Esophagus squamous epithelium (tissue), 4 donors: Measurements from ENCODE around the gene GRIPAP1.
A peak's percentile ranks its signal among the peaks of the same experiment; 100 is the strongest.

ENCODE experiments used
- POLR2A ChIP-seq, 4 donors: fragments of 450-650 bp; IDR thresholded peaks; one replicate each; pipeline ENCODE4 v1.6.1; 2017; ENCODE audit warnings: antibody characterized with exemption in 4 of 4, mild to moderate bottlenecking in 4 of 4, moderate library complexity in 3 of 4
- TF ChIP-seq, protein P1 (sequence below), 6 experiments: fragments of 450-650 bp in 4 of 6; fragments of 200-600 bp in 2 of 6; sonication (generic) in 2 of 6; IDR thresholded peaks; one replicate each; pipeline ENCODE4 v1.5.1; 2016 to 2019; ENCODE audit warnings: antibody characterized with exemption in 6 of 6, mild to moderate bottlenecking in 4 of 6, moderate library complexity in 4 of 6

DNA sequence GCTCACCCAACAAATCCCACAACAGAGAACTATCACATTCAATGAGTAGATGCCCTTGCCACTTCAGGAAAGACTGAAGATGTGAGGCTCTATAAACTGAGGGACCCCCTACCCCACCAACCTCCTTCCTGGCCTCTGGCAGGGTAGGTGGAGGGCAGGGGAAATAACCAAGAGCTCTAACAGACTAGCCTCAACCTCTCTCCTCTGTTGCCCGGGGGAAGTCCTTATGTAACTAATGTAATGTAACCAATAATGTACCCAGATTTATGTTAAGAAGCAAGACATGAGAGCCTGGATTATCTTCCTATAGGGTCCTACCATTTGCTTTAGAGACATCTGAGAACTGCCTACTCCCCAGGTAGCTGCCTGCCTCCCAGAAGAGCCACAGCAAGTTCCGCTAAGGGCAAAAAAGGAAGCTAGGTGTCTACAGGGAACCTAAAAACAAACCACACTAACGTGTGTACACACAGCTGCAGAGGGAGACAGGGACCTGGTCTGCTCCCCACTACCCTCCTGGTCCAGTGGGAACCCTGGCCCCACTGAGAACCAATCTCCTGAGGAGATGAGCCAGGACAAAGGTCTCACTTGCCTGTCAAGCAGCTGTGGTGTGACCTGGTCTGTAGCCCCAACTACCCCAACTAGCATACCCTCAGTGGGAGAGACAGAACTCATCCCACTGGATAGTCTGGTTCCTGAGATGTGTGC lies 62.4 kb downstream of the GRIPAP1 start:
- TF ChIP-seq, protein P1, sequence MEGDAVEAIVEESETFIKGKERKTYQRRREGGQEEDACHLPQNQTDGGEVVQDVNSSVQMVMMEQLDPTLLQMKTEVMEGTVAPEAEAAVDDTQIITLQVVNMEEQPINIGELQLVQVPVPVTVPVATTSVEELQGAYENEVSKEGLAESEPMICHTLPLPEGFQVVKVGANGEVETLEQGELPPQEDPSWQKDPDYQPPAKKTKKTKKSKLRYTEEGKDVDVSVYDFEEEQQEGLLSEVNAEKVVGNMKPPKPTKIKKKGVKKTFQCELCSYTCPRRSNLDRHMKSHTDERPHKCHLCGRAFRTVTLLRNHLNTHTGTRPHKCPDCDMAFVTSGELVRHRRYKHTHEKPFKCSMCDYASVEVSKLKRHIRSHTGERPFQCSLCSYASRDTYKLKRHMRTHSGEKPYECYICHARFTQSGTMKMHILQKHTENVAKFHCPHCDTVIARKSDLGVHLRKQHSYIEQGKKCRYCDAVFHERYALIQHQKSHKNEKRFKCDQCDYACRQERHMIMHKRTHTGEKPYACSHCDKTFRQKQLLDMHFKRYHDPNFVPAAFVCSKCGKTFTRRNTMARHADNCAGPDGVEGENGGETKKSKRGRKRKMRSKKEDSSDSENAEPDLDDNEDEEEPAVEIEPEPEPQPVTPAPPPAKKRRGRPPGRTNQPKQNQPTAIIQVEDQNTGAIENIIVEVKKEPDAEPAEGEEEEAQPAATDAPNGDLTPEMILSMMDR (IDR thresholded peaks at IDR 0.05) = no peak
- TF ChIP-seq POLR2A (IDR thresholded peaks at IDR 0.05) = peak in 1 of 4 donors; percentile 14
